ENCODE measurements around the gene PARP8.
"Not testable (repeated sequence)": the region's sequence is repeated elsewhere in the genome, so short reads cannot be mapped to it uniquely, and the experiment has no call there.

Gene PARP8

GRCh38 chr5:50691399-50692016, 25.1 kb downstream of the PARP8 start:
- peak; percentile 22 for DNase-seq

GRCh38 chr5:50694027-50694590, 27.7 kb downstream of the PARP8 start:
- DNase-seq: peak; percentile 23

- DNase-seq: not testable (repeated sequence)
Measured at GRCh38 chr5:50694626-50695025, 28.2 kb downstream of the PARP8 start.

GRCh38 chr5:50697739-50698138, 31.3 kb downstream of the PARP8 start:
- no peak for DNase-seq

GRCh38 chr5:50699737-50700136, 33.3 kb downstream of the PARP8 start:
- peak; percentile 43 for DNase-seq

GRCh38 chr5:50700706-50701105, 34.3 kb downstream of the PARP8 start:
- DNase-seq: no peak

- DNase-seq: no peak
Measured at GRCh38 chr5:50702615-50703366, 36.4 kb downstream of the PARP8 start.

GRCh38 chr5:50703367-50703666, 36.9 kb downstream of the PARP8 start:
- no peak for DNase-seq

GRCh38 chr5:50704730-50705129, 38.3 kb downstream of the PARP8 start:
- DNase-seq: no peak

- peak; percentile 33 for DNase-seq
Measured at GRCh38 chr5:50709471-50709870, 43.0 kb downstream of the PARP8 start.

- DNase-seq: no peak
Measured at GRCh38 chr5:50710838-50711237, 44.4 kb downstream of the PARP8 start.

GRCh38 chr5:50711280-50711679, 44.8 kb downstream of the PARP8 start:
- peak; percentile 87 for DNase-seq

- DNase-seq: no peak
Measured at GRCh38 chr5:50712479-50712878, 46.0 kb downstream of the PARP8 start.

GRCh38 chr5:50715001-50715400, 48.6 kb downstream of the PARP8 start:
- DNase-seq: no peak

- no peak for DNase-seq
Measured at GRCh38 chr5:50716134-50716533, 49.7 kb downstream of the PARP8 start.

- no peak for DNase-seq
Measured at GRCh38 chr5:50717651-50718050, 51.2 kb downstream of the PARP8 start.

GRCh38 chr5:50720061-50720710, 53.7 kb downstream of the PARP8 start:
- DNase-seq: no peak

- no peak for DNase-seq
Measured at GRCh38 chr5:50722223-50722622, 55.8 kb downstream of the PARP8 start.

- DNase-seq: no peak
Measured at GRCh38 chr5:50724262-50724661, 57.8 kb downstream of the PARP8 start.

- no peak for DNase-seq
Measured at GRCh38 chr5:50725800-50726474, 59.5 kb downstream of the PARP8 start.

- DNase-seq: no peak
Measured at GRCh38 chr5:50726475-50727148, 60.2 kb downstream of the PARP8 start.

- DNase-seq: peak; percentile 38
Measured at GRCh38 chr5:50727149-50727496, 60.7 kb downstream of the PARP8 start.

GRCh38 chr5:50727845-50728244, 61.4 kb downstream of the PARP8 start:
- no peak for DNase-seq
